ENCODE measurements around the gene ARL15. TPM values are rescaled to one million over a fixed set of nuclear protein-coding genes. Genes with fewer than 3 reads are reported as not detected.

Gene ARL15
- total RNA-seq, 4 donors from 2014 or later, result 8.5 to 19.1 (median 12.0) TPM

DNA sequence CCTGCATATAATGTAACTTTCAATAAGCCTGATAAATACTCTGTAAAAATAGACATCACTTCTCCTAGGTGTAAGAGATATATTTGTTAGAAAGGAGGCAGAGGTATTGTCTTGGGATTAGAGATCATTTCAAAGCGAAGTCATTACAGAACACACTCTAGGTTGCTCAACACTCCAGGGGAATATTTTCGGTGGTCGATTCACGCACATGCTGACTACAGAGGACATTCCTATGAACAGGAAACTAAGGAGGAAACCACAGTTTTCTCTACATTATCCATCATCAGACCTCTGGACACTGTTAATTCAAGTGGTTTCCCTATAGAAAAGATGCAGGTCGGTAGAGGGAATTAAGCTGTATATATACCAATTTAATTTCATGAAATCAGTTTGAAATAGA is 379.9 kb downstream of the ARL15 start:
- 50 to 62% methylated on average over 5 of the region's 5 CpGs for WGBS, 2 donors
- intact Hi-C loops (cut with DNase I), result no loop called here
- Histone ChIP-seq H3K4me3 (no peak overlapping the region), H3K27ac (no peak overlapping the region), H3K4me1 (no peaks in the 10 kb centered on the region), H3K36me3 (no peaks in the 10 kb centered on the region), H3K9me3 (no peaks in the 10 kb centered on the region), H3K27me3 (no peaks in the 10 kb centered on the region)
- DNase-seq, result no peak
- TF ChIP-seq, protein P1, sequence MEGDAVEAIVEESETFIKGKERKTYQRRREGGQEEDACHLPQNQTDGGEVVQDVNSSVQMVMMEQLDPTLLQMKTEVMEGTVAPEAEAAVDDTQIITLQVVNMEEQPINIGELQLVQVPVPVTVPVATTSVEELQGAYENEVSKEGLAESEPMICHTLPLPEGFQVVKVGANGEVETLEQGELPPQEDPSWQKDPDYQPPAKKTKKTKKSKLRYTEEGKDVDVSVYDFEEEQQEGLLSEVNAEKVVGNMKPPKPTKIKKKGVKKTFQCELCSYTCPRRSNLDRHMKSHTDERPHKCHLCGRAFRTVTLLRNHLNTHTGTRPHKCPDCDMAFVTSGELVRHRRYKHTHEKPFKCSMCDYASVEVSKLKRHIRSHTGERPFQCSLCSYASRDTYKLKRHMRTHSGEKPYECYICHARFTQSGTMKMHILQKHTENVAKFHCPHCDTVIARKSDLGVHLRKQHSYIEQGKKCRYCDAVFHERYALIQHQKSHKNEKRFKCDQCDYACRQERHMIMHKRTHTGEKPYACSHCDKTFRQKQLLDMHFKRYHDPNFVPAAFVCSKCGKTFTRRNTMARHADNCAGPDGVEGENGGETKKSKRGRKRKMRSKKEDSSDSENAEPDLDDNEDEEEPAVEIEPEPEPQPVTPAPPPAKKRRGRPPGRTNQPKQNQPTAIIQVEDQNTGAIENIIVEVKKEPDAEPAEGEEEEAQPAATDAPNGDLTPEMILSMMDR (IDR thresholded peaks at IDR 0.05), result no peak
- TF ChIP-seq POLR2A (IDR thresholded peaks at IDR 0.05), result no peak

DNA sequence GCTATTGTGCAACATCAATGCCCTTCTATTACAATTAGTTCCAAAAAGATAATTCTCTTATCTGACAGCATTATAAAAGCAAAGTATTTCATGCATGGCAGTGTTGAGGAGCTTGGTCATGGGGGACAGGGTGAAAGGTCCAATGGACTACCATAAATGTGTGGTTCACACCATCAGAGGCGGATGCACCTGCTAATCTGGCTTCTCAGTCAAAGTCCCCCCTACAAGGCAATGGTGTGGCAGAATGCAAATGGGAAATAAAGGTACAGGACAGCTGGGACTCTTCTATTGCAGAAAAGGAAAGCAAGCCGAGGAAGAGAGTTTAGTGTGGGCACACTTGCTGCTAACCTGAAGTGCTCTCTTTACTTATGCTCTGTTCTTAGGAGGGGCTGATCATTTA is 380.8 kb downstream of the ARL15 start:
- Histone ChIP-seq H3K4me1 (no peaks in the 10 kb centered on the region), H3K27ac (no peak overlapping the region), H3K27me3 (no peaks in the 10 kb centered on the region), H3K9me3 (no peaks in the 10 kb centered on the region), H3K4me3 (no peak overlapping the region), H3K36me3 (no peaks in the 10 kb centered on the region)
- intact Hi-C loops (cut with DNase I), result no loop called here
- no peak for DNase-seq
- 90 to 100% methylated on average over 2 of the region's 2 CpGs for WGBS, 2 donors
- TF ChIP-seq, protein P1 (IDR thresholded peaks at IDR 0.05), result no peak
- TF ChIP-seq POLR2A (IDR thresholded peaks at IDR 0.05), result no peak

DNA sequence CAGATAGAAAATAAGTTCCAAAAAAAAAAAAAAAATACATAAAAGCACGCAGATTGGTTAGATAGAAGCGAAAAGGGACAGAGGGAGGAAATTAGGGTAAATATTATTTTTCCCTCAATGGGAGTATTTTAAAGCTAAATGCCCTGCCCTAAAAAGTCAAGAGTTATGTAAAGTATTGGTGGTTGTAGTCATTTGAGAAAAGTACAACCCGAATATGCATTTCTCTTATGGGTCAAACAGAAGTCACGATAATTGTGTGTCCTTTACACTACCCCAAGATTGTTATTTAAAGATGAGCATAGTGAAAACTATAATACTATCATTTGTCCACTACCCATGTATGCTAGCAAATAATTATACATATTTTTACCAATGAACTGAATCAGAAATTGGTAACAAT is 381.2 kb downstream of the ARL15 start:
- no peak for DNase-seq
- Histone ChIP-seq H3K36me3 (no peaks in the 10 kb centered on the region), H3K9me3 (no peaks in the 10 kb centered on the region), H3K27ac (no peak overlapping the region), H3K27me3 (no peaks in the 10 kb centered on the region), H3K4me3 (no peak overlapping the region), H3K4me1 (peaks cover 0 to 4% (median 0%) of the 10 kb centered on the region in 3 donors)
- no peak for TF ChIP-seq POLR2A (IDR thresholded peaks at IDR 0.05)
- TF ChIP-seq, protein P1 (IDR thresholded peaks at IDR 0.05), result no peak
- WGBS, 2 donors, result 87 to 91% methylated on average over 4 of the region's 4 CpGs
- intact Hi-C loops (cut with DNase I), result no loop called here

DNA sequence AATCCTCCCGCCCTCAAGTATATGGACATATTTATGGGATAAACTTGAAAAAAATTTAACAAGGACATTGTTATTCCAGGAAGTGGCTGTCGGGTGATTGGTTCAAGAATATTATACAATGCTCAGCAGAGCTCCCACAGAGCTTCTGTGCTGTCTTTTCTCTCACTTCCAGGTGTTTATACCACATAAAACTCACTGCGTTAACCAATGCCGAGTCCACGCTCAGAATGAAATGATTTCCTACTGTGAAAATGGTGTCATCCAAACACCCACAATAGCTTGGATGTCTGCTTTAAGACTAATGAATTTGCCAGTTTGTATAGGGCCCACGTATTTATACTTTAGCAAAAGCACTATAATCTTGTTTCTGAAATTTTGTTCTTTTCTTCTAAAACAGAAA is 381.7 kb downstream of the ARL15 start:
- H3K9me3 ChIP-seq, result no peaks in the 10 kb centered on the region
- H3K36me3 ChIP-seq, result no peaks in the 10 kb centered on the region
- intact Hi-C loops (cut with DNase I), result no loop called here
- DNase-seq, result no peak
- WGBS, 2 donors, result 87% methylated on average over 6 of the region's 6 CpGs
- H3K27ac ChIP-seq, result no peak overlapping the region
- peaks cover 0 to 5% (median 0%) of the 10 kb centered on the region in 3 donors for H3K4me1 ChIP-seq
- H3K4me3 ChIP-seq, result no peak overlapping the region
- H3K27me3 ChIP-seq, result no peaks in the 10 kb centered on the region
- TF ChIP-seq, protein P1 (IDR thresholded peaks at IDR 0.05), result no peak
- TF ChIP-seq POLR2A (IDR thresholded peaks at IDR 0.05), result no peak

DNA sequence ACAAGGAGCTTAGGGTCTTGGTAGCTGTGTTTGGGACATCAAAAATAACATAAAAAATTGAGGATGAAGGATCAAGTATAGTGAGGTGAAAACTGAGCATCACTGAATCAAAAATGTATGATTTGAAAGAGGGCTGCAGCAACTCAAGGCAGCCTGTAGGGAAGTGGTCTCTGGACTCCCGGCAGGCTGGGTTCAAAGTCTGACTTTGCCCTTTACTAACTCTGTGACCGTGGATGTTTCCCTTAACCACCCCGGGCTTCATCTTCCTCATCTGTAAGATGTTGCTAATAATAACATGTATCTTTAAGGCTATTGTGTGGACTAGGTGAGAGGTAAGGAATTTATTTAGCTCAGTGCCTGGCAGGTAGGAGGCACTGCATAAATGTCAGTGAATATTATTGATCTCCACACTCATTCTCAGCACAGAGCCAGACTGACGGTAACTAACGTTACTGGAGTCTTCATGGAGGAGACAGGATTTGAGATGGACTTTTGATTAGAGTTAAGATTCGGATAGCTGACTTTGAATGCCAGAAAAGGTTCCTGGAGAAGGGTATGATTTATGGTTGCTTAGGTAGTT is 382.6 kb downstream of the ARL15 start:
- Histone ChIP-seq H3K27ac (no peak overlapping the region), H3K36me3 (no peaks in the 10 kb centered on the region), H3K4me1 (peaks cover 0 to 5% (median 0%) of the 10 kb centered on the region in 3 donors), H3K9me3 (no peaks in the 10 kb centered on the region), H3K4me3 (no peak overlapping the region), H3K27me3 (no peaks in the 10 kb centered on the region)
- TF ChIP-seq, protein P1 (IDR thresholded peaks at IDR 0.05), result no peak
- WGBS, 2 donors, result 95 to 96% methylated on average over 6 of the region's 6 CpGs
- intact Hi-C loops (cut with DNase I), result no loop called here
- DNase-seq, result no peak

Measured in esophagus squamous epithelium (tissue), 5 donors.